HuH-7.5 (cell line): ENCODE results near the gene AGBL4.
"Not testable (repeated sequence)": the region's sequence is repeated elsewhere in the genome, so short reads cannot be mapped to it uniquely, and the experiment has no call there.

Source experiments
- DNase-seq: peaks from one replicate; pipeline ENCODE4 v3.0.0; 2011; ENCODE audit warnings: low spot score

The AGBL4 gene

GRCh38 chr1:49306507-49307070 lies 717.2 kb downstream of the AGBL4 start:
- no peak for DNase-seq

GRCh38 chr1:49302400-49302799 lies 721.4 kb downstream of the AGBL4 start:
- DNase-seq = not testable (repeated sequence)

GRCh38 chr1:49298304-49298703 lies 725.5 kb downstream of the AGBL4 start:
- no peak for DNase-seq

- DNase-seq = no peak
Observed at GRCh38 chr1:49297783-49298182, 726.0 kb downstream of the AGBL4 start.

- DNase-seq = no peak
Observed at GRCh38 chr1:49294539-49294938, 729.2 kb downstream of the AGBL4 start.

GRCh38 chr1:49293016-49293415 lies 730.7 kb downstream of the AGBL4 start:
- DNase-seq = no peak

- not testable (repeated sequence) for DNase-seq
Observed at GRCh38 chr1:49257211-49258049, 766.3 kb downstream of the AGBL4 start.

GRCh38 chr1:49252917-49253316 lies 770.8 kb downstream of the AGBL4 start:
- DNase-seq = no peak

- DNase-seq = no peak
Observed at GRCh38 chr1:49251019-49251784, 772.6 kb downstream of the AGBL4 start.

- no peak for DNase-seq
Observed at GRCh38 chr1:49240709-49241221, 783.0 kb downstream of the AGBL4 start.

- no peak for DNase-seq
Observed at GRCh38 chr1:49234988-49235387, 788.8 kb downstream of the AGBL4 start.

GRCh38 chr1:49229555-49229954 lies 794.2 kb downstream of the AGBL4 start:
- DNase-seq = no peak

GRCh38 chr1:49226758-49227157 lies 797.0 kb downstream of the AGBL4 start:
- DNase-seq = no peak

- DNase-seq = no peak
Observed at GRCh38 chr1:49225464-49225863, 798.3 kb downstream of the AGBL4 start.

- DNase-seq = no peak
Observed at GRCh38 chr1:49213301-49213700, 810.5 kb downstream of the AGBL4 start.

- DNase-seq = no peak
Observed at GRCh38 chr1:49208712-49209111, 815.0 kb downstream of the AGBL4 start.

GRCh38 chr1:49204720-49205119 lies 819.0 kb downstream of the AGBL4 start:
- DNase-seq = no peak

GRCh38 chr1:49200738-49201137 lies 823.0 kb downstream of the AGBL4 start:
- no peak for DNase-seq

GRCh38 chr1:49199564-49199963 lies 824.2 kb downstream of the AGBL4 start:
- no peak for DNase-seq

- no peak for DNase-seq
Observed at GRCh38 chr1:49197081-49197480, 826.7 kb downstream of the AGBL4 start.

- DNase-seq = no peak
Observed at GRCh38 chr1:49190138-49190537, 833.6 kb downstream of the AGBL4 start.

- DNase-seq = no peak
Observed at GRCh38 chr1:49187056-49187455, 836.7 kb downstream of the AGBL4 start.
